Measurements from ENCODE around the gene FXYD7.
A peak's percentile ranks its signal among the peaks of the same experiment; 100 is the strongest.
"Not testable (repeated sequence)": the region's sequence is repeated elsewhere in the genome, so short reads cannot be mapped to it uniquely, and the experiment has no call there.

The FXYD7 gene

GRCh38 chr19:35151273-35152065 lies 8.4 kb downstream of the FXYD7 start:
- Histone ChIP-seq H3K36me3 (ENCODE audit: insufficient read depth, low read length) (peaks cover 4% of the 10 kb centered on the region; the same call in 1 of the 2 replicates), H3K9me3 (ENCODE audit: low read length) (no peaks in the 10 kb centered on the region), H3K4me2 (ENCODE audit: low read length) (no peak overlapping the region), H3K27ac (ENCODE audit: low read depth, low read length, poor library complexity, severe bottlenecking) (no peak overlapping the region), H3K27me3 (ENCODE audit: insufficient read depth, low read length) (no peaks in the 10 kb centered on the region), H3F3A (ENCODE audit: insufficient read depth, low read length) (no peaks in the 10 kb centered on the region), H3K4me1 (ENCODE audit: insufficient read depth, low read length, severe bottlenecking) (peaks cover 19% of the 10 kb centered on the region), H3K9me2 (ENCODE audit: low read depth, low read length) (no peaks in the 10 kb centered on the region), H3K79me2 (ENCODE audit: insufficient read depth, low read length) (no peaks in the 10 kb centered on the region), H3K9ac (ENCODE audit: low read length) (no peak overlapping the region), H4K20me1 (ENCODE audit: insufficient read depth, low read length) (no peaks in the 10 kb centered on the region), H3K4me3 (ENCODE audit: low read depth, low read length, poor library complexity, severe bottlenecking) (no peak overlapping the region), H2AFZ (ENCODE audit: low read length) (no peak overlapping the region)
- TF ChIP-seq CTCF (IDR thresholded peaks at IDR 0.05; ENCODE audit: low read length) (no peak), EZH2 (IDR thresholded peaks at IDR 0.05; ENCODE audit: borderline replicate concordance, low read length) (no peak)

DNA sequence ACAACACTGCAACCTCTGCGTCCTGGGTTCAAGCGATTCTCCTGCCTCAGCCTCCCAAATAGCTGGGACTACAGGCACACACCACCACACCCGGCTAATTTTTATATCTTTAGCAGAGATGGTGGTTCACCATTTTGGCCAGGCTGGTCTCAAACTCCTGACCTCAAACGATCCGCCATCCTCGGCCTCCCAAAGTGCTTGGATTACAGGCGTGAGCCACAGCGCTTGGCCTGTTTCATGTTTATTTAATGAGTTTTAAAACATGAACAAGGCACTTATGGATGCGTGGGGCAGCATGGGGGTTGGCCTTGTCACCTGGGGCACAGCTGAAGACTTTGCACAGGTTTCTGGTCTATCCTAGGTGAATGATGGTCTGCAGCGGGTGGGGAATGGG lies 10.1 kb downstream of the FXYD7 start:
- H3K9me3 ChIP-seq (ENCODE audit: low read length); H3F3A ChIP-seq (ENCODE audit: insufficient read depth, low read length); H3K79me2 ChIP-seq (ENCODE audit: insufficient read depth, low read length); H3K27ac ChIP-seq (ENCODE audit: low read depth, low read length, poor library complexity, severe bottlenecking); H2AFZ ChIP-seq (ENCODE audit: low read length); H3K4me3 ChIP-seq (ENCODE audit: low read depth, low read length, poor library complexity, severe bottlenecking); H3K9me2 ChIP-seq (ENCODE audit: low read depth, low read length); H3K27me3 ChIP-seq (ENCODE audit: insufficient read depth, low read length); H3K9ac ChIP-seq (ENCODE audit: low read length); H3K4me2 ChIP-seq (ENCODE audit: low read length); H4K20me1 ChIP-seq (ENCODE audit: insufficient read depth, low read length): not testable (repeated sequence)
- Histone ChIP-seq H3K4me1 (ENCODE audit: insufficient read depth, low read length, severe bottlenecking) (peaks cover 23% of the 10 kb centered on the region), H3K36me3 (ENCODE audit: insufficient read depth, low read length) (peaks cover 20% of the 10 kb centered on the region)

GRCh38 chr19:35153701-35154524 lies 10.9 kb downstream of the FXYD7 start:
- Histone ChIP-seq H3K4me2 (ENCODE audit: low read length) (peak overlapping the region; percentile 77), H3K27ac (ENCODE audit: low read depth, low read length, poor library complexity, severe bottlenecking) (no peak overlapping the region), H3K36me3 (ENCODE audit: insufficient read depth, low read length) (peaks cover 28% of the 10 kb centered on the region), H3K27me3 (ENCODE audit: insufficient read depth, low read length) (no peaks in the 10 kb centered on the region), H3K9me3 (ENCODE audit: low read length) (no peaks in the 10 kb centered on the region), H3K4me1 (ENCODE audit: insufficient read depth, low read length, severe bottlenecking) (peaks cover 23% of the 10 kb centered on the region), H3F3A (ENCODE audit: insufficient read depth, low read length) (no peaks in the 10 kb centered on the region), H2AFZ (ENCODE audit: low read length) (no peak overlapping the region), H3K4me3 (ENCODE audit: low read depth, low read length, poor library complexity, severe bottlenecking) (peak overlapping the region; percentile 68), H3K9me2 (ENCODE audit: low read depth, low read length) (no peaks in the 10 kb centered on the region), H4K20me1 (ENCODE audit: insufficient read depth, low read length) (no peaks in the 10 kb centered on the region), H3K79me2 (ENCODE audit: insufficient read depth, low read length) (no peaks in the 10 kb centered on the region), H3K9ac (ENCODE audit: low read length) (peak overlapping the region; percentile 72)
- peak; percentile 54 for TF ChIP-seq CTCF (IDR thresholded peaks at IDR 0.05; ENCODE audit: low read length)
- TF ChIP-seq EZH2 (IDR thresholded peaks at IDR 0.05; ENCODE audit: borderline replicate concordance, low read length): no peak

Data from OCI-LY1 (cell line).